Endometrial microvascular endothelial cells (primary cell): Measurements from ENCODE around the gene SORCS1. TPM values are rescaled to one million over a fixed set of nuclear protein-coding genes. Genes with fewer than 3 reads are reported as not detected.

Source experiments
- in situ Hi-C: cut with HindIII; loops from 2 replicates; pipeline ENCODE4 v1.10.0; 2017; ENCODE audit warnings: low sequenced_read_pairs, low pct_unique_long_range_greater_than_20kb; ENCODE audit errors: inconsistent ontology term
- total RNA-seq: library from RNA; depleted of rRNA; stranded (reverse); fragments of >200 nt; gene quantifications from one replicate; pipeline ENCODE4 v1.2.3, GENCODE V29; 2015; ENCODE audit errors: inconsistent ontology term

Gene SORCS1
- total RNA-seq, 1 donor from 2014 or later, result not detected

GRCh38 chr10:106960812-106961211 is 203.7 kb downstream of the SORCS1 start:
- in situ Hi-C loops, result no loop called here

GRCh38 chr10:106959521-106959920 is 205.0 kb downstream of the SORCS1 start:
- in situ Hi-C loops, result no loop called here

GRCh38 chr10:106958589-106959361 is 205.7 kb downstream of the SORCS1 start:
- in situ Hi-C loops, result no loop called here

GRCh38 chr10:106957823-106958588 is 206.5 kb downstream of the SORCS1 start:
- in situ Hi-C loops, result no loop called here

- in situ Hi-C loops, result no loop called here
Measured at GRCh38 chr10:106956216-106956915, 208.1 kb downstream of the SORCS1 start.

- in situ Hi-C loops, result no loop called here
Measured at GRCh38 chr10:106955133-106955532, 209.4 kb downstream of the SORCS1 start.

GRCh38 chr10:106952033-106952432 is 212.5 kb downstream of the SORCS1 start:
- in situ Hi-C loops, result no loop called here

GRCh38 chr10:106949680-106950478 is 214.6 kb downstream of the SORCS1 start:
- in situ Hi-C loops, result no loop called here

- in situ Hi-C loops, result no loop called here
Measured at GRCh38 chr10:106947643-106948042, 216.9 kb downstream of the SORCS1 start.

GRCh38 chr10:106942035-106942662 is 222.4 kb downstream of the SORCS1 start:
- in situ Hi-C loops, result no loop called here

GRCh38 chr10:106941297-106942034 is 223.0 kb downstream of the SORCS1 start:
- in situ Hi-C loops, result no loop called here

GRCh38 chr10:106938513-106938912 is 226.0 kb downstream of the SORCS1 start:
- in situ Hi-C loops, result no loop called here

GRCh38 chr10:106935978-106936451 is 228.5 kb downstream of the SORCS1 start:
- in situ Hi-C loops, result no loop called here

- in situ Hi-C loops, result no loop called here
Measured at GRCh38 chr10:106931853-106932249, 232.7 kb downstream of the SORCS1 start.

GRCh38 chr10:106931159-106931852 is 233.2 kb downstream of the SORCS1 start:
- in situ Hi-C loops, result no loop called here

- in situ Hi-C loops, result no loop called here
Measured at GRCh38 chr10:106930751-106931150, 233.8 kb downstream of the SORCS1 start.

- in situ Hi-C loops, result no loop called here
Measured at GRCh38 chr10:106929291-106929895, 235.1 kb downstream of the SORCS1 start.
